Gastrocnemius medialis (tissue), 4 donors: ENCODE results near the gene SPECC1L. TPM values are rescaled to one million over a fixed set of nuclear protein-coding genes. Genes with fewer than 3 reads are reported as not detected.
"Not testable (repeated sequence)": the region's sequence is repeated elsewhere in the genome, so short reads cannot be mapped to it uniquely, and the experiment has no call there.

ENCODE experiments used
- ATAC-seq, 2 donors: fragments of 150-250 bp; one replicate each; pipeline ENCODE4 v1.9.1; 2016
- DNase-seq, 2 donors: peaks; one replicate each; pipeline ENCODE4 v3.0.0-alpha.2; 2019
- H3K27ac ChIP-seq, 4 donors: fragments of 200-600 bp; sonication (generic); 1 replicate in 1 of 4; 2 replicates in 3 of 4; pipeline ENCODE4 v1.5.1; 2016 to 2018; ENCODE audit warnings: mild to moderate bottlenecking in 2 of 4, moderate library complexity in 1 of 4
- H3K27me3 ChIP-seq, 3 donors: fragments of 200-600 bp; sonication (generic) in 2 of 3; 1 replicate in 1 of 3; 2 replicates in 2 of 3; pipeline versions ENCODE4 v1.5.1 to v1.6.0; 2016 to 2019; ENCODE audit warnings: mild to moderate bottlenecking in 1 of 3, moderate library complexity in 1 of 3
- H3K36me3 ChIP-seq, 2 donors: fragments of 200-600 bp; sonication (generic) in 1 of 2; one replicate each; pipeline ENCODE4 v1.5.1; 2017 to 2018
- H3K4me1 ChIP-seq, 2 donors: fragments of 200-600 bp; sonication (generic) in 1 of 2; one replicate each; pipeline ENCODE4 v1.5.1; 2016 to 2017; ENCODE audit warnings: mild to moderate bottlenecking in 2 of 2
- H3K4me3 ChIP-seq, 4 donors: fragments of 200-600 bp; sonication (generic) in 3 of 4; 1 replicate in 1 of 4; 2 replicates in 3 of 4; pipeline ENCODE4 v1.5.1; 2016 to 2019; ENCODE audit warnings: mild to moderate bottlenecking in 2 of 4
- H3K9me3 ChIP-seq, 3 donors: fragments of 200-600 bp; sonication (generic) in 2 of 3; 1 replicate in 1 of 3; 2 replicates in 2 of 3; pipeline ENCODE4 v1.5.1; 2016 to 2019
- POLR2A ChIP-seq, 2 donors: fragments of 450-650 bp; IDR thresholded peaks; one replicate each; pipeline ENCODE4 v1.6.1; 2017; ENCODE audit warnings: antibody characterized with exemption in 2 of 2, mild to moderate bottlenecking in 2 of 2, moderate library complexity in 2 of 2
- in situ Hi-C, 4 donors: fragments of 200-750 bp; cut with MboI; loops; one replicate each; pipeline versions ENCODE4 v1.15.0 to v1.8.0; 2017; ENCODE audit warnings: low sequenced_read_pairs in 4 of 4
- intact Hi-C: fragments of 100-400 bp; cut with DNase I; formaldehyde crosslinking; loops from one replicate; pipeline ENCODE4 v1.15.1; 2023; ENCODE audit warnings: low total_unique reads
- total RNA-seq, 4 donors: library from RNA; depleted of rRNA; stranded (reverse); fragments of >200 nt; gene quantifications; one replicate each; pipeline versions ENCODE4 v1.1.0 to v1.2.3, GENCODE V29; 2016
- TF ChIP-seq, protein P1 (sequence below), 5 experiments: fragments of 450-650 bp in 3 of 5; fragments of 200-600 bp in 2 of 5; sonication (generic) in 2 of 5; IDR thresholded peaks in 4 of 5; conservative IDR thresholded peaks in 1 of 5; 1 replicate in 4 of 5; 2 replicates in 1 of 5; pipeline ENCODE4 v1.5.1; 2016 to 2019; ENCODE audit warnings: antibody characterized with exemption in 5 of 5, mild to moderate bottlenecking in 3 of 5, moderate library complexity in 3 of 5

Gene SPECC1L
- total RNA-seq, 4 donors from 2014 or later: 16.2 to 19.9 (median 18.7) TPM

DNA sequence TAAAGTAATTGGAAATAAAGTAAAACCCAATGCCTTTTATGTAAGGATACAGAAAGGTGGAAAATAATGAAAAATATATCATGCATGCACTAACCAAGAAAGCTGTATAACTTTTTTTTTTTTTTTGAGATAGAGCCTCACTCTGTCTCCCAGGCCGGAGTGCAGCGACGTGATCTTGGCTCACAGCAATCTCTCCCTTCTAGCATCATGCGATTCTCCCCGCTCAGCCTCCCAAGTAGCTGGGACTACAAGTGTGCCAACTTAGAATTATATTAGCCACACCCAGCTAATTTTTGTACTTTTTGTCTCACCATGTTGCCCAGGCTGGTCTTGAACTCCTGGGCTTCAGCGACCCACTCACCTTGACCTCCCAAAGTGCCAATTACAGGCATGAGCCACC, 30.2 kb upstream of the SPECC1L start:
- TF ChIP-seq, protein P1, sequence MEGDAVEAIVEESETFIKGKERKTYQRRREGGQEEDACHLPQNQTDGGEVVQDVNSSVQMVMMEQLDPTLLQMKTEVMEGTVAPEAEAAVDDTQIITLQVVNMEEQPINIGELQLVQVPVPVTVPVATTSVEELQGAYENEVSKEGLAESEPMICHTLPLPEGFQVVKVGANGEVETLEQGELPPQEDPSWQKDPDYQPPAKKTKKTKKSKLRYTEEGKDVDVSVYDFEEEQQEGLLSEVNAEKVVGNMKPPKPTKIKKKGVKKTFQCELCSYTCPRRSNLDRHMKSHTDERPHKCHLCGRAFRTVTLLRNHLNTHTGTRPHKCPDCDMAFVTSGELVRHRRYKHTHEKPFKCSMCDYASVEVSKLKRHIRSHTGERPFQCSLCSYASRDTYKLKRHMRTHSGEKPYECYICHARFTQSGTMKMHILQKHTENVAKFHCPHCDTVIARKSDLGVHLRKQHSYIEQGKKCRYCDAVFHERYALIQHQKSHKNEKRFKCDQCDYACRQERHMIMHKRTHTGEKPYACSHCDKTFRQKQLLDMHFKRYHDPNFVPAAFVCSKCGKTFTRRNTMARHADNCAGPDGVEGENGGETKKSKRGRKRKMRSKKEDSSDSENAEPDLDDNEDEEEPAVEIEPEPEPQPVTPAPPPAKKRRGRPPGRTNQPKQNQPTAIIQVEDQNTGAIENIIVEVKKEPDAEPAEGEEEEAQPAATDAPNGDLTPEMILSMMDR (IDR thresholded peaks at IDR 0.05 in 4 of 5, conservative IDR thresholded peaks at IDR 0.05 in 1 of 5): no peak
- TF ChIP-seq POLR2A (IDR thresholded peaks at IDR 0.05): no peak
- H3K27ac ChIP-seq: peak overlapping the region in 2 of 4 donors; percentile 13 to 36
- H3K4me1 ChIP-seq: peaks cover 0 to 2% of the 10 kb centered on the region in 2 donors
- DNase-seq: no peak
- no peaks in the 10 kb centered on the region for H3K27me3 ChIP-seq
- no peaks in the 10 kb centered on the region for H3K36me3 ChIP-seq
- H3K9me3 ChIP-seq: no peaks in the 10 kb centered on the region
- no peak for ATAC-seq
- in situ Hi-C loops: loop anchor here in 3 of 4 donors (10.0 to 25.0 kb wide), 2 partner anchors 46 to 128 kb away; no protein-coding TSS in a partner anchor
- intact Hi-C loops: no loop called here
- no peak overlapping the region for H3K4me3 ChIP-seq

DNA sequence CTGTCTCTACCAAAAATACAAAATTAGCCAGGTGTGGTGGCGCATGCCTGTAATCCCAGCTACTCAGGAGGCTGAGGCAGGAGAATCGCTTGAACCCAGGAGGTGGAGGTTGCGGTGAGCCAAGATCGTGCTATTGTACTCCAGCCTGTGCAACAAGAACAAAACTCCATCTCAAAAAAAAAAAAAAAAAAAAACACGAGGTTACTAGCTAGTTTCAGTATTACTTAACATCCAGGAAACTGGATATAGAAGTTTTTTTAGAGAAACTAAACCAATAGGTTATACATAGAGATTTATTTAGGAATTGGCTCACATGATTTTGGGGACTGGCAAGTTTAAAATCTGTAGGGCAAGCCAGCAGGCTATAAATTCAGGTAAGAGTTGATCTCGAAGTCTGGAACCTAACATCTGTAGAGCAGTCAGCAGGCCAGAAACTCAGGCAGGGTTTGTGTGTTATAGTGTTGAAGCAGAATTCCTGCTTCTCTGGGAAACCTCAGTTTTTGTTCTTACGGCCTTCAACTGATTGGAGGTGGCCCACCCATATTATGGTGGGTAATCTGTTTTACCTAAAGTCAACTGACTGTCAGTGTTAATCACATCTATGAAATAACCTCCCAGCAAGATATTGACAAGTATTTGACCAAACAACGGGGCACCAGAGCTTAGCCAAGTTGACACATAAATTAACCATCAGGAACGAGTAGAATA, 29.5 kb upstream of the SPECC1L start:
- intact Hi-C loops, H3K4me1 ChIP-seq: not testable (repeated sequence)

DNA sequence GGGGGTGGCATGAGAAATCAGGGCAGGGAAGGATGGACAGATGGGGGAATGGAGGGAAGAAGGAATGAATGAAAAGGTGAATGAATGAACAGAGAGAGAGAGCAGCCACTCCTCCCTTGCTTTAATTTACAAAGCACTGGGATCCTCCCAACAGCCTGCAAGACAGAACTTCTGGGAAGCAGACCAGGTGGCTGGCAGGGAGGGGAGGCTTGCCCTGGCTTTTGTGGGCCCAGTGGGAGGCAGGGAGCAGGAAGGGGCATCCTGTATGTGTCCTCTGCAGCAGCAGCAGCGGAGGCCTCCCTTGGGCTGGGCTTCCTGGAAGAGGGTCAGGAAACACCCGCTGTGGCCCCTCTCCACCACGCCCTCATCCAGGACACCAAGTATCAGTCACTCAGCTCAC, 27.2 kb upstream of the SPECC1L start:
- peak overlapping the region in 2 of 4 donors; percentile 30 to 53 for H3K4me3 ChIP-seq
- in situ Hi-C loops: loop anchor here in 3 of 4 donors (10.0 to 25.0 kb wide), 2 partner anchors 49 to 131 kb away; no protein-coding TSS in a partner anchor

More for the DNA sequence above, 29.5 kb upstream of the SPECC1L start:
- not testable (repeated sequence) for H3K36me3 ChIP-seq, H3K4me3 ChIP-seq, H3K27me3 ChIP-seq, DNase-seq, ATAC-seq, H3K9me3 ChIP-seq
- in situ Hi-C loops: loop anchor here in 3 of 4 donors (10.0 to 25.0 kb wide), 2 partner anchors 46 to 129 kb away; no protein-coding TSS in a partner anchor
- H3K27ac ChIP-seq: peak overlapping the region in 2 of 4 donors; percentile 13 to 36

DNA sequence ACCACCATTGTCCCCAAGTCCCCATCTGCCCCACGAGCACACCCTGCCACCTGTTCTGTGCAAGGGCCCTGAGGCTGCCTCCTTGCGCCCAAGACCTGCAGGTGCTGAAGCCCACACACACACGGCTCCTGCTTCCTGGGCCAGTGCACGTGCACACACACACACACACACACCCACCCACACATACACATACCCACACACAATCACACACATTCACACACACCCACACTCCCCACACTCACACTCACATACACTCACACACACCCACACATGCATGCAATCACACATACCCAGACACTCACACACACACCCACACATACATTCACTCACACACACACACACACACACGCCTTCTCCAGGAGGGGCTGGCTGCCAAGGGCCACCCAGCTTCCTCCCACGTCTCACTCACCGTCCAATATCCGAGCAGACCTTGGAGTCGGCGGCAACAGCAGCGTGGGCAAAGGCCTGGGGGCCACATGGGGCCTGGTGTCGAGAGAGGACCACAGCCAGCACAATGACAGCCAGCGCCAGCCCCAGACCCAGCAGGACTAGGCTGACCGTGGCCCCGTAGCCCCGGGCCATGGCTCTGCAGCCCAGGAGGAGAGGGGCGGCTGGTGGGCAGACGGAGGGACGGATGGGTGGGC, 26.4 kb upstream of the SPECC1L start:
- Histone ChIP-seq H3K4me1 (peaks cover 14 to 20% of the 10 kb centered on the region in 2 donors), H3K9me3 (no peaks in the 10 kb centered on the region), H3K27ac (peak overlapping the region; percentile 72 to 82 (median 74)), H3K4me3 (peak overlapping the region; percentile 43 to 53 (median 50)), H3K27me3 (no peaks in the 10 kb centered on the region), H3K36me3 (no peaks in the 10 kb centered on the region)
- ATAC-seq (no peak), DNase-seq (no peak)
- no peak for TF ChIP-seq POLR2A (IDR thresholded peaks at IDR 0.05)
- TF ChIP-seq, protein P1 (IDR thresholded peaks at IDR 0.05 in 4 of 5, conservative IDR thresholded peaks at IDR 0.05 in 1 of 5): no peak
- intact Hi-C loops: no loop called here
- in situ Hi-C loops: loop anchor here in 3 of 4 donors (10.0 to 25.0 kb wide), 2 partner anchors 49 to 132 kb away; no protein-coding TSS in a partner anchor

More for the DNA sequence above, 27.2 kb upstream of the SPECC1L start:
- DNase-seq, ATAC-seq, intact Hi-C loops, H3K9me3 ChIP-seq, H3K27me3 ChIP-seq, H3K36me3 ChIP-seq: not testable (repeated sequence)
- peak overlapping the region in 2 of 4 donors; percentile 73 to 75 for H3K27ac ChIP-seq
- peaks cover 14 to 20% of the 10 kb centered on the region in 2 donors for H3K4me1 ChIP-seq

DNA sequence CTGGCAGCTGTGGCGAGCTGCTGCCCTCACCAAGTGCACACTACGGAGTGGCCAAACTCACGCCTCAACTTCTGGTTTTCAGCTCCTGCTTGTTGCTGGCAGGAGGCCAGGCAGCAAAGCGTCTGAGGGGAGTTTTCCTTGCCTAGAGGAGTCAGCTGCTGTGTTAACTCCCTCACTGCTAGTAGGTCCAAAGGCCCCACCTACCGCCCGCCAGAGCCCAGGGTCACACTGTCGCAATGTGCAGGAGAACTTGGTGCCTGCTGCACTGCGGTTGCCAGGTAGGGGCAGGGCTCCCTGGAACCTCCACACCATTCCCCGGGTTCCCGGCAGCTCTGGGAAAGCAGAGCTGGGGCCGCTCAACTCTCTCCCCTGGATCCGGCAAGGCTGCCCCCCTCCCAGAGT, 25.6 kb upstream of the SPECC1L start, which contains the start of gene GGT5:
Gene GGT5 (minus strand): TSS at position 53 of the 402 bp plus-strand sequence. CDS start 357 bp downstream, outside the sequence.
- Histone ChIP-seq H3K4me1 (peaks cover 14 to 20% of the 10 kb centered on the region in 2 donors), H3K4me3 (peak within 1 kb of the TSS; percentile 43 to 53 (median 50)), H3K27ac (peak within 1 kb of the TSS; percentile 73 to 82 (median 77))
- H3K36me3 ChIP-seq, H3K27me3 ChIP-seq, ATAC-seq, H3K9me3 ChIP-seq: not testable (repeated sequence)
- in situ Hi-C loops: loop anchor here in 3 of 4 donors (10.0 to 25.0 kb wide), 2 partner anchors 50 to 133 kb away; no protein-coding TSS in a partner anchor
- intact Hi-C loops: loop anchor here (5.0 kb wide), 1 partner anchor 38 kb away; no protein-coding TSS in a partner anchor
- peak in 1 of 2 donors; percentile 78 for DNase-seq
